Right lung (tissue), 10 donors: Measurements from ENCODE around the gene POC5. TPM values are rescaled to one million over a fixed set of nuclear protein-coding genes. Genes with fewer than 3 reads are reported as not detected.
"Not testable (repeated sequence)": the region's sequence is repeated elsewhere in the genome, so short reads cannot be mapped to it uniquely, and the experiment has no call there.

ENCODE experiments used
- DNase-seq, 2 donors: peaks; one replicate each; pipeline ENCODE4 v3.0.0-alpha.2; 2013
- long read RNA-seq, 8 donors: transcript quantifications; one replicate each; lab custom pipeline, GENCODE V29; 2026
- polyA plus RNA-seq, 5 donors: library from polyadenylated mRNA; unstranded; fragments of 120-200 nt; gene quantifications; one replicate each; pipeline versions ENCODE4 v1.2.1 to v1.2.3, GENCODE V29; 2013; ENCODE audit warnings: inconsistent platforms in 1 of 5, low replicate concordance in 1 of 5; ENCODE audit not compliant: insufficient read length in 5 of 5, insufficient read depth in 1 of 5

POC5 gene
- polyA plus RNA-seq, result 10 to 100 TPM; 17.3 to 23.7 (median 20.3) TPM
- long read RNA-seq, donor 1, partial matches to known transcripts, result 0 of 1 reads
- long read RNA-seq, donor 1, other reads (novel, unspliced or antisense), result 0 of 1 reads
- long read RNA-seq, donor 2, partial matches to known transcripts, result 0 of 2 reads
- long read RNA-seq, donor 2, other reads (novel, unspliced or antisense), result 0 of 2 reads
- long read RNA-seq, donor 3, partial matches to known transcripts, result 0 of 1 reads
- long read RNA-seq, donor 3, other reads (novel, unspliced or antisense), result 0 of 1 reads
- long read RNA-seq, donor 4, partial matches to known transcripts, result 0 of 2 reads
- long read RNA-seq, donor 4, other reads (novel, unspliced or antisense), result 0 of 2 reads
- long read RNA-seq, donor 5, partial matches to known transcripts, result 0 of 5 reads
- long read RNA-seq, donor 5, other reads (novel, unspliced or antisense), result 0 of 5 reads
- long read RNA-seq, donor 6, partial matches to known transcripts, result 0 of 3 reads
- long read RNA-seq, donor 6, other reads (novel, unspliced or antisense), result 0 of 3 reads
- long read RNA-seq, donor 7, partial matches to known transcripts, result 0 of 2 reads
- long read RNA-seq, donor 7, other reads (novel, unspliced or antisense), result 0 of 2 reads
- long read RNA-seq, donor 8, partial matches to known transcripts, result 0 of 1 reads
- long read RNA-seq, donor 8, other reads (novel, unspliced or antisense), result 0 of 1 reads

GRCh38 chr5:75717082-75717922 is at the start of gene POC5:
TSS of gene POC5 (minus strand) at chr5:75717437. CDS start at chr5:75712937, 4,500 bp downstream.
- DNase-seq, result peak; percentile 93

GRCh38 chr5:75758116-75758515 is 40.9 kb upstream of the POC5 start:
- DNase-seq, result no peak

- DNase-seq, result no peak
These were observed 39.7 kb upstream of the POC5 start for GRCh38 chr5:75756981-75757380.

GRCh38 chr5:75756211-75756610 is 39.0 kb upstream of the POC5 start:
- no peak for DNase-seq

- no peak for DNase-seq
These were observed 35.9 kb upstream of the POC5 start for GRCh38 chr5:75753182-75753581.

- no peak for DNase-seq
These were observed 27.1 kb upstream of the POC5 start for GRCh38 chr5:75744355-75744754.

GRCh38 chr5:75736273-75736672 is 19.0 kb upstream of the POC5 start:
- DNase-seq, result no peak

- no peak for DNase-seq
These were observed 17.9 kb upstream of the POC5 start for GRCh38 chr5:75734913-75735789.

- no peak for DNase-seq
These were observed 16.5 kb upstream of the POC5 start for GRCh38 chr5:75733767-75734166.

GRCh38 chr5:75731515-75731914 is 14.3 kb upstream of the POC5 start:
- not testable (repeated sequence) for DNase-seq

- no peak for DNase-seq
These were observed 12.1 kb upstream of the POC5 start for GRCh38 chr5:75729321-75729720.

GRCh38 chr5:75727931-75728330 is 10.7 kb upstream of the POC5 start:
- no peak for DNase-seq

GRCh38 chr5:75726224-75726623 is 9.0 kb upstream of the POC5 start:
- not testable (repeated sequence) for DNase-seq

- no peak for DNase-seq
These were observed 6.1 kb upstream of the POC5 start for GRCh38 chr5:75723378-75723777.

- no peak for DNase-seq
These were observed 4.3 kb upstream of the POC5 start for GRCh38 chr5:75721573-75721972.

GRCh38 chr5:75720882-75721281 is 3.6 kb upstream of the POC5 start:
- DNase-seq, result no peak

- no peak for DNase-seq
These were observed 539 bp downstream of the POC5 start for GRCh38 chr5:75716715-75717081.

- no peak for DNase-seq
These were observed 5.1 kb downstream of the POC5 start for GRCh38 chr5:75712091-75712490.

GRCh38 chr5:75711151-75711550 is 6.1 kb downstream of the POC5 start:
- no peak for DNase-seq

GRCh38 chr5:75710637-75711036 is 6.6 kb downstream of the POC5 start:
- DNase-seq, result no peak

- DNase-seq, result no peak
These were observed 9.2 kb downstream of the POC5 start for GRCh38 chr5:75707911-75708509.
